D341Med (cell line): ENCODE measurements around the gene POMT1.
A peak's percentile ranks its signal among the peaks of the same experiment; 100 is the strongest.
"Not testable (repeated sequence)": the region's sequence is repeated elsewhere in the genome, so short reads cannot be mapped to it uniquely, and the experiment has no call there.

Experiments
- DNase-seq: peaks from one replicate; pipeline ENCODE4 v3.0.0; 2012; ENCODE audit warnings: low spot score

The POMT1 gene, protein sequence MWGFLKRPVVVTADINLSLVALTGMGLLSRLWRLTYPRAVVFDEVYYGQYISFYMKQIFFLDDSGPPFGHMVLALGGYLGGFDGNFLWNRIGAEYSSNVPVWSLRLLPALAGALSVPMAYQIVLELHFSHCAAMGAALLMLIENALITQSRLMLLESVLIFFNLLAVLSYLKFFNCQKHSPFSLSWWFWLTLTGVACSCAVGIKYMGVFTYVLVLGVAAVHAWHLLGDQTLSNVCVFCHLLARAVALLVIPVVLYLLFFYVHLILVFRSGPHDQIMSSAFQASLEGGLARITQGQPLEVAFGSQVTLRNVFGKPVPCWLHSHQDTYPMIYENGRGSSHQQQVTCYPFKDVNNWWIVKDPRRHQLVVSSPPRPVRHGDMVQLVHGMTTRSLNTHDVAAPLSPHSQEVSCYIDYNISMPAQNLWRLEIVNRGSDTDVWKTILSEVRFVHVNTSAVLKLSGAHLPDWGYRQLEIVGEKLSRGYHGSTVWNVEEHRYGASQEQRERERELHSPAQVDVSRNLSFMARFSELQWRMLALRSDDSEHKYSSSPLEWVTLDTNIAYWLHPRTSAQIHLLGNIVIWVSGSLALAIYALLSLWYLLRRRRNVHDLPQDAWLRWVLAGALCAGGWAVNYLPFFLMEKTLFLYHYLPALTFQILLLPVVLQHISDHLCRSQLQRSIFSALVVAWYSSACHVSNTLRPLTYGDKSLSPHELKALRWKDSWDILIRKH

DNA sequence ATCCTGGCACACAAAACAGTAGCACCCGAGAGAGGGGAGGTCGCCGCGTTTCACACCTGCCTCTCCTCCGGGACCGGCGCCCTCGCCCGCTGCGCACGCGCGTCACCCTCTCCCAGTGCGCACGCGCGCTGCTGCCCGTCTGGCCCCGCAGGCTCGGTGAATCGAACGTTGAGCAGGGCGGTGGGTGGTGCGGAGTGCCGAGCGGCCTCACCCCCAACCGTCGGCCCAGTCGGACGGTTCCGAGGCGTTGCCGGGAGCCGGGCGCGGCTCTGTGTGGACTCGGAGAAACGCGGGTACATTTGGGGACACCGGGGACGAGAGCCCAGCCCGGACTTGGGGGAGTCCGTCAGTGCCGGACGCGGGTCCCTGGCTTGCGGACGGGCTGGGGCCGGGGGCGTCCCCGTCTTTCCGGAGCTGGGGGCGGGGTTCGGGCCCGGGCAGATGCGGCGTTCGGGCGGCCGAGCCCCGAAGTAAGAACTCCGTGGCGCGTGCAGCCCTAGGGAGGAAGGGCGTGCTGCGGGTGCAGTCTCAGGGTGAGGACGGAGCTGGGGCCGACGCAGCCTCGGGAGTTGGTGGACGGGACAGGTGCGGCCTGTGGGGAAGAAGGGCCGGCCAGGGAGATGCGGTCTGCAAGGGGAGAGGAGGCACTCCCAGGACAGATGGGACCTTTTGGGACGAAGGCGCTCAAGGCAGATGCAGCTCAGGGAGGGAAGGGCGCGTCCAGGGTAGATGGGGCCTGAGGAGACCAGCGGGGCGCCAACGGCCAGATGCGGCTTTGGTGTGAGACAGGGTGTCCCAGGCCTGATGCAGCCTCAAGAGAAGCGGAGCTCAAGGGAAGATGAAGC, at the start of gene POMT1:
TSS of gene POMT1 (plus strand) at position 138 of the 845 bp plus-strand sequence. CDS start 1,301 bp downstream, outside the sequence.
- peak; percentile 99 for DNase-seq

DNA sequence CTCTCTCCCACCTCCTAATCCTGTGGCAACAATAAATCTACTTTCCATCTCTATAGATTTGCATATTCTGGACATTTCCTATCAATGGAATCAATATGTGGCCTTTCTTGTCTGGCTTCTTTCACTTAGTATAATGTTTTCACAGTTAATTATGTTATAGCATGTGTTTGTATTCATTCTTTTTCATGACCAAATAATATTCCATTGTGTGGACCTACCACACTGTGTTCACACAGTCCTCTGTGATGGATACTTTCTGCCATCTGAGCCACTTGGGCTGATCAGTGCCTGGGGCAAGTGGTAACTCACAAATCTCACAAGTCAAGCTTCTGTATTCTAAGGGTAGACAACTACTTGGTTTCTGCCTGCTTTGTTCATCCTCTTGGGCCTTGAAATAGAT, 48.7 kb upstream of the POMT1 start:
- no peak for DNase-seq

DNA sequence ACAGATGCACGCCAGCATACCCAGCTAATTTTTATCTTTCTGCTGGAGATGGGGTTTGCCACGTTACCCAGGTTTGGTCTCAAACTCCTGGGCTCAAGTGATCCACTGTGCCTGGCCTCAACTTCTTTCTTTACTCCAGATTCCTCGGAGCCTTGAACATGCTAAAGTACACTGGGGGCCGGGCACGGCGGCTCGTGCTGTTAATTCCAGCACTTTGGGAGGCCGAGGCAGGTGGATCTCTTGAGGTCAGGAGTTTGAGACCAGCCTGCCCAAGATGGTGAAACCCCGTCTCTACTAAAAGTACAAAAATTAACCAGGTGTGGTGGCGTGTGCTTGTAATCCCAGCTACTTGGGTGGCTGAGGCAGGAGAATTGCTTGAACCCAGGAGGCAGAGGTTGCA, 47.1 kb upstream of the POMT1 start:
- not testable (repeated sequence) for DNase-seq

DNA sequence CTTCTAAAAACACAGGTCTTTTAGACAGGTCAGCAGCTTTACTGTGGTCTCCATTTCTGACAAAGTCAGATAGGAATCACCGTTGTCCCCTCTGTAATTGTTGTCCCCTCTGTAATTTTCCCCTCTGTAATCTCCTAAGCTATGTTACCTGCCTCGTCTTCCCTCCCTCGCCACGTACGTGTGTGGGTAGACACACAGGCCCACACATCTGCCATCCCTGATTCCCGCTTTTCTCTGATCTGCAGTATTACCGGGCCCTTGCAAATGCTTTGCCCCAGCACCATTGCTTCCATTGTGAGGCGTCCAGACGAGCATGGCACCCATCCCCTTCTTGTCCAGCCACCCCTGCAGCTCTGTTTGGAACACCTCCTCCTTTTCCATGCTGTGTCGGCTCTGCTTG, 45.0 kb upstream of the POMT1 start:
- no peak for DNase-seq

DNA sequence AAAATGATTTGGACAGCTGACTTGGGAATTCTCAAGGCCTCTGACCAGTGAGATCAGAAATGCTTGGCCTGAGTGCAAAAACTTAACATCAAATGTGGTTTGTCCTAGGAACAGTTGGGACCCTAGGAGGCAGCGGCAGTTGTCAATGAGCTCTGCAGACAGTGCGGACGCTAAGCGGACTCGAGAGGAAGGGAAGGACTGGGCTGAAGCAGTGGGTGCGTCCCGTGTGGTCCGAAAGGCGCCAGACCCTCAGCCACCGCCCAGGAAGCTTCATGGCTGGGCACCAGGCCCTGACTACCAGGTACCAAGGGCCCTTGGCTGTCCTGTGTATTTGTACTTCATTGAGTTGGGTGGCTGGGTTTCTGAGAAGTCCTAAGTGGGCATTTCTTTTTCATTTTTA, 43.7 kb upstream of the POMT1 start:
- DNase-seq, result no peak

DNA sequence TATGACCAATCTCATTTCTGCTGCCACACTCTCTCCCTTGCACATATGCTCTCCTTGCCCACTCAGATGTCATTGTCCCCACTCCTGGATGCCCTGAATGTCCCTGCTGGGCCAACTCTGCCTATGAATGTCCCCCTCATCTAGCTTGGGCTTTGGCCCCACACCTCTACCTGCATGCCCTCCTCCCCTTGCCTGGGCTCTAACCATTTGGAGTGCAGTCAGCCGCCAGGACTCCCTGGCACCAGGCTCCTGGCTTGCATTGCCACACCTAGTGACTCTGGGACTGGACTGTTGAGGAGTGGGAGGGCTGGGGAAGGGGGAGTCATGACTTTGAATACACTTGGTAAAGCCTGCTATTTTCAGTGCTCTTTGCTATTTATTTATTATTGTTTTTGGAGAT, 41.6 kb upstream of the POMT1 start:
- no peak for DNase-seq

DNA sequence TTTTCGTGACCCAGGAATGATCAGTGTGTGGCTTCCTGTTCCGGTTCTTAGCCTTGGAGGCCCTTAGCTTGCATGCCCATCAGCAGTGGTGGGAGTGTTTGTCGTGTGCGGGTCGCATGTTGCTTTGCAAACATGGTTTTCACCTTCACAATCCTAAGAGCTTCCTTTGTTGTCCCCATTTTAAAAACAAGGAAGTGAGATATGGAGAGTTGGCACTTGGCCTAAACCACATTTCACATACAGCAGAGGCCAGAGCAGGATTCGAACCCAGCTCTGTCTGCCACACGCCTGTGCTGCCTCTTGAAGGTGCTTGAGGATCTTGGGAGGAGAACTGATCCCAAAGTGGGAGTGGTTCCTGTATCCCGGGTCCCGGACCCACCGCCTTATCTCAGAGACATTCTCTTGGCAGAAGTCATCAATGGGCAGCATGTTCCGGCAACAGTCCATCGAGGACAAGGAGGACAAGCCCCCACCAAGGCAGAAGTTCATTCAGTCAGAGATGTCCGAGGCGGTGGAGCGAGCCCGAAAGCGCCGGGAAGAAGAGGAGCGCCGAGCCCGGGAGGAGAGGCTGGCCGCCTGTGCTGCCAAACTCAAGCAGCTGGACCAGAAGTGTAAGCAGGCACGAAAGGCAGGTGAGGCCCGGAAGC, 38.2 kb upstream of the POMT1 start:
- DNase-seq, result no peak

DNA sequence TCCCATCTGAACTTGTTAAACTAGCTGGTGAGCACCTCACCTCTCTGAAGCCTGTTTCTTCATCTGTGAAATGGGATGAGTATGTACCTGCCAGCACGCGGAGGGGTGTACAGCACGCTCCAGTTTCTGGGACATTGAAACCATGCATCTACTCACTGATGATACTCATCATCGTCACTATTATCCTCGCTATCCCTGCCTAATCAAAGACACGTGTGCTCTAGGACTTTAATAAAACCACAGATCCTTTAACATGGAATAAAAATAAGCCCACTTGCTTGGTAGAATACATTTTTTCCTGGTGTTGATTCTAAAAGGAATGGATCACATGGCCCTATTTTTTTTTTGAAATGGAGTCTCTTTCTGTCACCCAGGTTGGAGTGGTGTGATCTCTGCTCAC, 37.3 kb upstream of the POMT1 start:
- no peak for DNase-seq

DNA sequence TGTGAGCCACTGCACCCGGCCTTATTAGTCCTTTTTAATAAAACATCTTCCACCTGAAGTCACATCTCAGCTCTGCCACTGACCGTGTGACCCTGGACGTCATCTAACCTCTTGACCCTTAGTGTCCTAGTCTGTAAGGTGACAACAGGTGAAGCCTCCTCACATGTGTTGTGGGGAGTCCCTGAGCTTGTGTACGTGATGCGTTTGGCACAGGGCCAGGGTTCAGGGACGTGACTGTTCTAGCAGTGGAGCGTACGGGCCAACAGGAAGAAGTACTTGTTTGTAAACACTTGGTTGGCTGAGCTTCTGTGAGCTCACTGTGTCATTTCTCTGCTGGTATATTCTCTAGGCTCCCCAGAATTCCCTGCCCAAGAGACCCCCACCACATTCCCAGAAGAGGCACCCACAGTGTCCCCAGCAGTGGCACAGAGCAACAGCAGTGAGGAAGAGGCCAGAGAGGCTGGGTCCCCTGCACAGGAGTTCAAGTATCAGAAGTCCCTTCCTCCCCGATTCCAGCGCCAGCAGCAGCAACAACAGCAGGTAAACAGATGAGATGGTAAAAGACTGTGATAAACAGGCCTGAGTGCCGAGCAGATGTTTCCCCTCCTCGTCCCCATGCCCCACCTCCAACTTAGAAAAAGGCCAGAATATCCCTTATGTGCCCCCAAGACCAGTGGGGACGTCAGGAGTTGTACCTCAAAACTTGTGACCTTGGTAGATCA, 35.3 kb upstream of the POMT1 start:
- no peak for DNase-seq

DNA sequence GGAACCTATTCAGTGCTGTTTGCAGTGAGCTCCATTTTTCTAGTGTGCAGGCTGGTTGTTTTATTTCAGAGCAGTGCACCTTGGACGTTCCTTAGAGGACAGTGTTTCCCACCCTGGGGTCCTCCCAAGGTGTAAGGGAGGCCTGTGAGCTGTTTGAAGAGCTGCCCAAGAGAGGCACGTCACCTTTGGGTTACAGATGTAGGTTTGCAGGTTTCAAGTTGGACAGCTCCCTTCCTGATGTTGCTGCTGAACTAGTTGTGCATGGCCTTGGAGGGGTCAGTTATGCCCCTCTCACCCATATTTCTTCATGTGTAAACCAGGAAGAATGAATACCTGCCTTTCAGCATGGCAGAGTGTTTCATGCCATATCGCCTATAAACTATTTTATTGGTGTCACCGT, 34.7 kb upstream of the POMT1 start:
- DNase-seq, result no peak

DNA sequence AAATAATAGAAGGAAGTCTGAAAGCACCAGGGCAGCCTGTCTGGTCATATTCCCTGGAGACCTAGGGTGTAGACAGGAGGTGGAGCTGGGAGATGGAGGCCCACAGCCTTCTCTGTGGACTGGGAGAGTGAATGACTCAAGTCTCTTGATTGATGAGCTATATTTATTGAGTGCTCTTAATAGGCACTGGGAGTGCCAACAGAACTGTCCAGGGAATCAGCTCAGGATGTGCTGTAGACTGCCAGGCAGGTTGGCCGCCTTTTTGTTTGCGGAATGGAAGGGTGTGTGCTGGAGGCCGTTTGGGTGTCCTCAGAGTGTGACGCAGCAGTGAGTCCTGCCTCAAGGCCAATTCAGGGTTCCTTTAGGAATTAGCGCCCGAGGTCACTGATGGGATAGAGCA, 33.4 kb upstream of the POMT1 start:
- DNase-seq, result no peak

DNA sequence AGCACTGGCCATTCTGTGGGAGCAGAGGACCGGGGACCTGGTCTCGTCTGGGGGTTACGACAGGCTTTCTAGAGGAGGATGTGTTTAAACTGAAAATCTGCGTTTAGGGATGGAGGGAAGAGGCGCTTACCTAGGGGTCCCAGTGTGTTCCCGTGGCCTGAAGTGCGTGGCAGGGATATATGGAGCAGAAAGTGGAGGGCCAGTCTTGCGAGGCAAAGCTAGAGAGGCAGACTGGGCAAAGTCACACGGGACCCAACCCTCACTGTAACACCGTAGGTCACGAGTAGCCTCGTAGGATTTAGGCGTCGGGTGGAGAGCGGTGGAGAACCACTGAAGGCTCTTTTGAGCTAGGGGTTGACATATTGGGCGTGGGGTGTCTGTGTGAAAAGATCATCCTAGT, 32.8 kb upstream of the POMT1 start:
- no peak for DNase-seq

DNA sequence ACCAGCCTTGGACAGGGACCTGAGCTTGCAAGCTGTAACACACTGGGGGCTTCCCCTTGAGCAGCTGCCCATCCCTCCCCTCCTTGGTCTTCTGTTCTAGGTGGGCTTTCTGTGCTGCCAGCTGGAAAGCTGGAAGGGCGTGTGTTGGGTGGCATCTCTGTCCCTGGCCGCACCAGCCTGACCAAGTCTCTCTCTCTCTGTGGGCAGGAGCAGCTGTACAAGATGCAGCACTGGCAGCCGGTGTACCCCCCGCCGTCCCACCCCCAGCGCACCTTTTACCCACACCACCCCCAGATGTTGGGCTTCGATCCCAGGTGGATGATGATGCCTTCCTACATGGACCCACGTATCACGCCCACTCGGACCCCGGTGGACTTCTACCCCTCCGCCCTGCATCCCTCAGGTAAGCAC, 32.1 kb upstream of the POMT1 start:
- DNase-seq, result no peak

DNA sequence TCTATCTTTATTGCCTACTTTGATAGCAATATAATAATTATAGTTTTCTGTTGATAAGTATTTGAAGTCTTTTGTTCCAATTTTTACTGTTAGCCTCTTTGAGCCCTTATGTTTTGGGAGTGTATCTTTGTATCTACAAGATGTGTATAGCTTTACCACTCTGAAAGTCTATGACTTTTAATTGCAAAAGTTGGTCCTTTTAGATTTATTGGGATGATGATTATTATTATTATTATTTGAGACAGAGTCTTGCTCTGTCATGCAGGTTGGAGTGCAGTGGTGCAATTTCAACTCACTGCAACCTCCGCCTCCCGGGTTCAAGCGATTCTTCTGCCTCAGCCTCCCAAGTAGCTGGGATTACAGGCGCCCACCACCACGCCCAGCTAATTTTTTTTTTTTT, 30.6 kb upstream of the POMT1 start:
- DNase-seq, result not testable (repeated sequence)

DNA sequence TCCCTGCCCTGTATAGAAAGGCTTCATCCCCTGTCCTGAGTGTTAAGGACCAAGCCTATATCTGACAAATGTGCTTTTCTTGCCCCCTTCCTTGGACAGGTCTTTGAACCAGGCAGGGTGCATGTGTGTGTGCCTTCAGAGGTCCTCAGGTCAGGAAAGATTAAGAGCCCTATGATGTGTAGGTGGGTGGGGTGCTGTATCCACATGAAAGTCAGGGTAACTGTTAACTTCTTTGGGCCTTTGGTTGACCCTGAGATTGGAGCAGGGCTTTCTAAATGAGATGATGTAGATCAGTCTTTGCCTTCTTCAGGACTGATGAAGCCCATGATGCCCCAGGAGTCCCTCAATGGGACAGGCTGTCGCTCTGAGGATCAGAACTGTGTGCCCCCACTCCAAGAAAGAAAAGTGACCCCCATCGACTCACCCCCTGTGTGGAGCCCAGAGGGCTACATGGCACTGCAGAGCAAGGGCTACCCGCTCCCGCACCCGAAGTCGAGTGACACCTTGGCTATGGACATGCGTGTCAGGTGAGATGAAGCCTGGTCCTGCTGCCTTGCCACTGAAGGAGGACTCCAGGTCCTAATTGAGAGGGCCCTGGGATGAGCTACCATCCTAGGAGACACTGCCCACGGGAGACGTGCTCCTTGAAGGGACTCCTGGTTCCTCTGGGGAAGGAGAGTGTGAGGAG, 29.4 kb upstream of the POMT1 start:
- no peak for DNase-seq

DNA sequence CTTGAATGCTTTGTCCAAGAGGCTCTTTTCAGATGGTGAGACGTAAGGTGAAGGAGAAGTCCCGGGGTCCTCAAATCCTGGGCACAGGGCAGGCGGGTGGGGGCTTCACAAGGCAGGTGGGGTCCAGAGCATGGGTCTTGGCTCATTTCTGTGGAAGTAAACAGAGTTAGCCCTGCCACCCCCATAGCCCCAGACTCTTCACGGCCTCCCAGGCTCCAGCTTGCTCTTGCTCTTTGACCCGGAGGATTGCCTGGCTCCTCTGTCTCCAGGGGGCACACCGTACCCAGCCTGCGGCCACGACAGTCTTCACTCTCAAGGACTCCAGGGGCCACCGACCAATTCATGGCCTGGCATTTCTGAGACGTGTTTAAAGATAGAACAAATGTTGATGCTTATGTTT, 28.8 kb upstream of the POMT1 start:
- DNase-seq, result no peak

DNA sequence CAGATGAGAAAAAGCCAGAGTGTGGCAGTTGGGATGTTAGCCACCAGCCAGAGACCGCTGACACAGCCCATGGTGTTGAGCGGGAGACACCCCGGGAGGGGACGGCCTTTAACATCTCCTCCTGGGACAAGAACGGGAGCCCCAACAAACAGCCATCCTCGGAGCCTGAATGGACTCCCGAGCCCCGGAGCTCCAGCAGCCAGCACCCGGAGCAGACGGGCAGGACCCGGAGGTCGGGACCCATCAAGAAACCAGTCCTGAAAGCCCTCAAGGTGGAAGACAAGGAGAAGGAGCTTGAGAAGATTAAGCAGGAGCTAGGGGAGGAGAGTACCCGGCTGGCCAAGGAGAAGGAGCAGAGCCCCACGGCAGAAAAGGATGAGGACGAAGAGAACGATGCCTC, 28.0 kb upstream of the POMT1 start:
- no peak for DNase-seq

DNA sequence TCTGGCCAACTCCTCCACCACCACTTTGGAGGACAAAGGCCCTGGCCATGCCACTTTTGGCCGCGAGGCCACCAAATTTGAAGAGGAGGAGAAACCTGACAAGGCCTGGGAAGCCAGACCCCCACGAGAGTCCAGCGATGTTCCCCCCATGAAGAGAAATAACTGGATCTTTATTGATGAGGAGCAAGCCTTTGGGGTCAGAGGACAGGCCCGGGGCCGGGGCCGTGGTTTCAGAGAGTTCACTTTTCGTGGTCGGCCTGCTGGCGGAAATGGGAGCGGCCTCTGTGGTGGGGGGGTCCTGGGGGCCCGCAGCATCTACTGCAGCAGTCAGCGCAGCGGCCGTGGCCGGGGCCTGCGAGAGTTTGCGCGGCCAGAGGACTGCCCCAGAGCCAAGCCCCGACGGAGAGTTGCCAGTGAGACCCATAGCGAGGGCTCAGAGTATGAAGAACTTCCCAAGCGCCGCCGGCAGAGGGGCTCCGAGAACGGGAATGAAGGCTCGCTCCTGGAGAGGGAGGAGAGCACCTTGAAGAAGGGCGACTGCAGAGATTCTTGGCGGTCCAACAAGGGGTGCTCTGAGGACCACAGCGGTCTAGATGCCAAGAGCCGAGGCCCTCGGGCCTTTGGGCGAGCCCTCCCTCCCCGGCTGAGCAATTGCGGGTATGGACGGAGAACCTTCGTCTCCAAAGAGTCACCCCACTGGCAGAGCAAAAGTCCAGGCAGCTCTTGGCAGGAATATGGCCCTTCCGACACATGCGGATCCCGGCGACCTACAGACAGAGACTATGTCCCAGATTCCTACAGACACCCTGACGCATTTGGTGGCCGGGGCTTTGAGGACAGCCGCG, 27.4 kb upstream of the POMT1 start:
- no peak for DNase-seq

DNA sequence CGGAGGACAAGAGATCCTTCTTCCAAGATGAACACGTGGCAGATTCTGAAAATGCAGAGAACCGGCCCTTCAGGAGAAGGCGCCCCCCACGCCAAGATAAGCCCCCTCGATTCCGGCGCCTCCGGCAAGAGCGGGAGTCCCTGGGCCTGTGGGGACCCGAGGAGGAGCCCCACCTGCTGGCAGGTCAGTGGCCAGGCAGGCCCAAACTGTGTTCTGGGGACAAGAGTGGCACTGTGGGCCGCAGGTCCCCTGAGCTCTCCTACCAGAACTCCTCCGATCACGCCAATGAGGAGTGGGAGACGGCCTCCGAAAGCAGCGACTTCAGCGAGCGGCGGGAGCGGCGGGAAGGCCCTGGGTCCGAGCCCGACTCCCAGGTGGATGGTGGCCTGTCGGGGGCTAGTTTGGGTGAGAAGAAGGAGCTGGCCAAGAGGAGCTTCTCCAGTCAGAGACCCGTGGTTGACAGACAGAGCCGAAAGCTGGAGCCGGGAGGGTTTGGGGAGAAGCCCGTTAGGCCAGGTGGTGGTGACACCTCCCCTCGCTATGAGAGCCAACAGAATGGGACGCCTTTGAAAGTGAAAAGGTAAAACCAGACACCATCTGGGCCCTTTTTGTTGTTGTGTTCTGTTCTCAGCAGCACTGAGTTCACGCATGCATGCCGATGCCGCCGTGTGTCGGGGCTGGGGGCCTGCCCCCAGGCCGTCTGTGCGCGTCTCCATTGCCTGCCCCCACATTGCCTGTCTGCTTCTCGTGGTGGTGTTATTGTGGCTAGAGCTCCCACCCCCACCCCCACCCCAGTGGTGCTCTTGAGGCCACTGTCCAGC, 26.6 kb upstream of the POMT1 start:
- DNase-seq, result no peak
